ENCODE data around the gene GALNT1. TPM values are rescaled to one million over a fixed set of nuclear protein-coding genes. Genes with fewer than 3 reads are reported as not detected.

GALNT1 gene
- total and polyA plus RNA-seq, 9 of the 15 experiments (the other 6 are each of a cell fraction or from before 2014, with no cell fraction given): 14.4 to 54.1 (median 36.6) TPM

GRCh38 chr18:35619941-35620340 lies 38.4 kb downstream of the GALNT1 start:
- CTCF ChIA-PET (ENCODE audit: low intra/inter-chr PET ratio): no interaction called here
- H3K9ac ChIP-seq (ENCODE audit: insufficient read depth in 1 of 2, low read depth in 2 of 2, low read length in 2 of 2): no peak overlapping the region
- peak overlapping the region; percentile 20; the same call in 1 of the 3 replicates for H3K27ac ChIP-seq (ENCODE audit: extremely low read depth, low read depth, low read length)
- H3K9me3 ChIP-seq (replicated peaks; ENCODE audit: control insufficient read depth, insufficient read depth, low read depth, low read length): no peaks in the 10 kb centered on the region
- no peaks in the 10 kb centered on the region for H4K20me1 ChIP-seq (replicated peaks; ENCODE audit: control insufficient read depth, insufficient read depth, low read length)
- in situ Hi-C loops (cut with MboI): no loop called here
- ATAC-seq (peak; percentile 47; the same call in 2 of the 3 replicates), FAIRE-seq (peak; percentile 26), DNase-seq (ENCODE audit: extremely low read depth in 1 of 4, low spot score in 3 of 4) (peak in 2 of 4 experiments; percentile 21 to 58)
- TF ChIP-seq ZFP30 (CRISPR knock-in tag; IDR thresholded peaks at IDR 0.05; ENCODE audit: borderline replicate concordance) (no peak), ESRRB (CRISPR knock-in tag; IDR thresholded peaks at IDR 0.05; ENCODE audit: borderline replicate concordance) (no peak), ZNF445 (CRISPR knock-in tag; IDR thresholded peaks at IDR 0.05; ENCODE audit: low read depth) (no peak), CBFA2T3 (IDR thresholded peaks at IDR 0.05) (peak; percentile 38), RAD21 (CRISPR knock-in tag; conservative IDR thresholded peaks at IDR 0.05 in 1 of 2, IDR thresholded peaks at IDR 0.05 in 1 of 2) (0 out of 4 replicates have a peak, but pooled peaks of 1 of the 2 experiments have one; percentile 3), ARID1B (IDR thresholded peaks at IDR 0.05) (0 out of 2 replicates have a peak, but pooled peaks have one; percentile 22), TCF3 (CRISPR knock-in tag; IDR thresholded peaks at IDR 0.05) (0 out of 2 replicates have a peak, but pooled peaks have one; percentile 15)
- no peak overlapping the region for H3K4me3 ChIP-seq
- BruUV-seq (replicated peaks): no TSS peak
- H2AFZ ChIP-seq (ENCODE audit: low read depth, low read length): no peak overlapping the region
- H3K79me2 ChIP-seq (ENCODE audit: control insufficient read depth, insufficient read depth, low read length): no peaks in the 10 kb centered on the region; the same call in 2 of the 3 replicates
- POLR2A ChIA-PET: interaction anchor here (0.6 to 3.8 kb wide), 3 partner anchors 11 to 31 kb away, joined by 3 to 22 read pairs (median 3); no protein-coding TSS in a partner anchor
- H3K27me3 ChIP-seq (ENCODE audit: control insufficient read depth in 2 of 2, insufficient read depth in 2 of 2, low read length in 2 of 2): no peaks in the 10 kb centered on the region
- 1% methylated on average over 4 of the region's 4 CpGs for WGBS (ENCODE audit: insufficient coverage, low coverage, missing lambda C conversion rate)
- H3K4me2 ChIP-seq (ENCODE audit: insufficient read depth, low read length): peak overlapping the region; percentile 20; the same call in 1 of the 2 replicates
- intact Hi-C loops (cut with micrococcal nuclease): no loop called here
- H3K9me1 ChIP-seq (ENCODE audit: control insufficient read depth, insufficient read depth, low read length): no peaks in the 10 kb centered on the region
- no peaks in the 10 kb centered on the region for H3K36me3 ChIP-seq (ENCODE audit: control insufficient read depth, insufficient read depth, low read length)
- H3K4me1 ChIP-seq (replicated peaks in 1 of 2; ENCODE audit: control insufficient read depth in 2 of 2, insufficient read depth in 2 of 2, low read length in 2 of 2): peaks cover 0 to 15% of the 10 kb centered on the region in 2 experiments; a peak in 3 of 5 replicates

All from K562 (cell line).